GM21526 (cell line): ENCODE data around the gene EID2B.

Experiments used
- ATAC-seq: cut with Tn5 transposase; IDR thresholded peaks from one replicate; pipeline ENCODE4 v1.9.1; 2021; ENCODE audit warnings: moderate library complexity; ENCODE audit not compliant: unreplicated experiment, low FRiP score

EID2B gene

DNA sequence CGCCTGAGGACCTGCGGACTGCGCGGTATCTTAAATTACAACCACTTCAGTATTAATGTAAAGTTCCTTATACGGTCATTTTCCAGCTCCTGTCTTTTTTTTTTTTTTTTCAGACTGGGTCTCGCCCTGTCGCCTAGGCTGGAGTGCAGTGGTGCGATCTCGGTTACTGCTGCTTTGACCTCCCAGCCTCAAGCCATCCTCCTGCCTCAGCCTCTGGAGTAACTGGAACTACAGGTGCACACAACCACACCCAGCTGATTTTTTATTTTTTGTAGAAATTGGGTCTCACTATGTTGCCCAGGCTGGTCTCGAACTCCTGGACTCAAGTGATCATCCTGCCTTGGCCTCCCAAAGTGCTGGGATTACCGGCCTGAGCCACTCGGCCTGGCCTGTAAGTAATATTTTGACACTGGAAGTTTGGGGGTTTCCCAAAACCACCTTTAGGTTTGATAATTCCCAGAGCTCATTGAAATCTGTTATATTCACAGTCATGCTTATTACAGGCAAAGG, 406 bp upstream of the EID2B start:
- no peak for ATAC-seq

GRCh38 chr19:39531834-39532232, 819 bp downstream of the EID2B start:
- ATAC-seq = no peak

DNA sequence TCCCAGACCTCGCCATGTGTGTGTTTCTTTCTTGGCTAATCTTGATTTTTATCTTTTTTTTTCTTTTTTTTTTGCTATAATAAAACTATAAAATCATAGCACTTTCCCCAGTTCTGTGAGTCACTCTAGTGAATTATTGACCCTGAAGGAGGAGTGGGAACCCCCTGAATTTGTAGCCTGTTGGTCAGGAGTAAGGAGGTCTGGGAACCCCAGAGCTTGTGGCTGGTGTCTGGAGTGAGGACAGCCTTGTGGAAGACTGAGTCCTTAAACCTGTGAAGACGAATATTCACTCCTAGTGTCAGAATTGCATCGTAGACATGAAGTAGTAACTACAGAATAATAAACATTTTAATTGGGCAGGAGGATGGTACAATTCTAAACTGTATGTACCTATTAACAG, 7.4 kb downstream of the EID2B start:
- no peak for ATAC-seq

DNA sequence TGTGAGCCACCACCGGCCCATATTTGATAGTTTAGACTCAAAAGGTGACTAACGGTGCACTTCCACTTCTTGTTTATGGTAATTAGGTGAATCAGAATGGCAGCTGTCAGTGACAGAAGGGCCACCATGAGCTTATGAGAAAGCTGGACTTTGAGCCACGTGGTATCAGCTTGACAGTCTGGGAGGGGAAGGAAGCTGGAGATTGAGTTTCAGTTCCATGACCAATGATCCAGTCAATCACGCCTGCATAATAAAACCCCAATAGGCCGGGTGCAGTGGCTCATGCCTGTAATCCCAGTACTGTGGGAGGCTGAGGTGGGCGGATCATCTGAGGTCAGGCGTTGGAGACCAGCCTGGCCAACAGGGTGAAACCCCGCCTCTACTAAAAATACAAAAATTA, 8.2 kb downstream of the EID2B start:
- ATAC-seq = no peak

DNA sequence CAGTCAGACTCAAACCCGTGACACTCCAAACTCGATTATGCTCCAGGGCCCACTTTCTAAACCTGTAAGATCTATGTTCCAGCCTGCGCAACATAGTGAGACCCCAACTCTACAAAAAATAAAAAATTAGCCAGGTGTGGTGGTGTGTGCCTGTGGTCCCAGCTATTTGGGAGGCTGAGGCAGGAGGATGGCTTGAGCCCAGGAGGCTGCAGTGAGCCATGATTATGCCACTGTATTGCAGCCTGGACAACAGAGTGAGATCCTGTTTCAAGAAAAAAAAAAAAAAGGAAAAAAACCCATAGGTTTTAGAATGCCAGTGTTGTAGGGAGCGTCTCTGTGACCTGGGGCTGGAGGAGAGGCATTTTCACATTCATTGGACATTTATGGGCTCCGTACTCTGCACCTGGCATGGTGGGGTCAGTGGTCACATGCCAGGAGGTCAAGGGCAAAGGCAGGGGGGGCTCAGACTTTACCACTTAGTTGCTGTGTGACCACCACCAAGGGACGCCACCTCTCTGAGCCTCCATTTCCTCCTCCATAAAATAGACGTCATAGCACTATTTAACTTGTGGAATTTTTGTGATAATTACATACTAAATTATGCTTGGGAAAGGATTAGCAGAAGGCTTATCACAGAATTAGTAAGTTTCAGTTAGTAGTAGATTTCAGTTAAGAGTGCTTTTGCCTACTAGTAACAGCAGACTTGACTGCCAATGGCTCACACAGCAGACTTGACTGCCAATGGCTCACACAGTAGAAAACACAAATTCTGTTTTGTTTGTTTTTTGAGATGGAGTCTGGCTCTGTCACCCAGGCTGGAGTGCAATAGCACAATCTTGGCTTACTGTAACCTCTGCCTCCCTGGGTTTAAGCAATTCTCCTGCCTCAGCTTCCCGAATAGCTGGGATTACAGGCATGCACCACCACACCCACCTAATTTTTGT, 11.8 kb downstream of the EID2B start:
- no peak for ATAC-seq

DNA sequence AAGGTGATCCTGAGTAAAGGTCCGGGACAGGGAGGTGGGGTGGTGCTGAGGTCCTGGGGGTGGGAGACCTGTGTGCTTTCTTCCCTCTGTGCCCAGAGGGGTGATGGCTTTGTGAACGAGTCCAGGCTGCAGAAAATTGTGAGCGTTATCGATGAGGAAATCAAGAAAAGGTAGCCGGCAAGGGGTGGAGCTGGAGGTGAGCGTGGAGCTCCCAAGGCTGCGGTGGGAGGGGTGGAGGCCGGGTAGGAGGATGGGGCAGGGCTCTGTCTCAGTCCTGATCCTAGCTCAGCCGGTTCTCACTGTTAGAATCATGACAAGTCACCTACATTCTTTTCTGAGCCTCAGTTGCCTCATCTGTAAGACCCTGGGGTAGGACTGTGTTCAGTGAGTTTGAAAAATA, 13.7 kb downstream of the EID2B start:
- no peak for ATAC-seq

- no peak for ATAC-seq
Observed at GRCh38 chr19:39518458-39518857, 14.2 kb downstream of the EID2B start.

DNA sequence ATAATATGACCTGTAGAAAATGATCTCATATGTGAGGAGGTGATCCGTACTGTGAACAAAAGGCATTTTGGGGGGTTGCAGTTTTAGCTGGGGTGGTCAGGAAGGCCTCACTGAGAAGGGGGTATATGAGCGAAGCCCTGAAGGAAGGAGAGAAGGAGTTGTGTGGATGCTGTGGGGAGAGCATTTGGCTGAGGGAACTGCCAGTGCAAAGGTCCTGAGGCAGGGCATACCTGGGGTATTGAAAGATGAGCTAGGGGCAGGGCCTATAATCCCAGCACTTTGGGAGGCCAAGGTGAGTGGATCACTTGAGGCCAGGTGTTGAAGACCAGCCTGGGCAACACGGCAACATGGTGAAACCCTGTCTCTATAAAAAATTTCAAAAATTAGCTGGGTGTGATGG, 15.2 kb downstream of the EID2B start:
- no peak for ATAC-seq

DNA sequence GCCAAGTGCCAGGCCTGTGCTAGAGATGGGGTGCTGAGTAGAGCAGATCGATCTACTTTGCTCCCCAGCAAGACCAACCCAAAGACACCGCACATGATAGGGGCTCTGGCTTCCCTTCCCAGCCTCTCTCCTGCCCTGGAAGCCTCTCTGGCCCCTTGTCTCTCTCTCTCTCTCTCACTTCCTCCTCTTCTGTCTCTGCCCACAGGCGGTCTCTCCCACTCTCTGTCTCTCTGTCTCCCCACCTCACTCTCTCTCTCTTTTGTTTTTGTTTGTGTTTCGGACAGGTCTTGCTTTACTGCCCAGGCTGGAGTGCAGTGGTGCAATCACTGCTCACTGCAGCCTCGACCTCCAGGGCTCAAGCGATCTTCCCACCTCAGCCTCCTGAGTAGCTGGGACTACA, 16.4 kb downstream of the EID2B start:
- ATAC-seq = no peak

GRCh38 chr19:39515551-39516191, 17.0 kb downstream of the EID2B start:
- ATAC-seq = no peak

DNA sequence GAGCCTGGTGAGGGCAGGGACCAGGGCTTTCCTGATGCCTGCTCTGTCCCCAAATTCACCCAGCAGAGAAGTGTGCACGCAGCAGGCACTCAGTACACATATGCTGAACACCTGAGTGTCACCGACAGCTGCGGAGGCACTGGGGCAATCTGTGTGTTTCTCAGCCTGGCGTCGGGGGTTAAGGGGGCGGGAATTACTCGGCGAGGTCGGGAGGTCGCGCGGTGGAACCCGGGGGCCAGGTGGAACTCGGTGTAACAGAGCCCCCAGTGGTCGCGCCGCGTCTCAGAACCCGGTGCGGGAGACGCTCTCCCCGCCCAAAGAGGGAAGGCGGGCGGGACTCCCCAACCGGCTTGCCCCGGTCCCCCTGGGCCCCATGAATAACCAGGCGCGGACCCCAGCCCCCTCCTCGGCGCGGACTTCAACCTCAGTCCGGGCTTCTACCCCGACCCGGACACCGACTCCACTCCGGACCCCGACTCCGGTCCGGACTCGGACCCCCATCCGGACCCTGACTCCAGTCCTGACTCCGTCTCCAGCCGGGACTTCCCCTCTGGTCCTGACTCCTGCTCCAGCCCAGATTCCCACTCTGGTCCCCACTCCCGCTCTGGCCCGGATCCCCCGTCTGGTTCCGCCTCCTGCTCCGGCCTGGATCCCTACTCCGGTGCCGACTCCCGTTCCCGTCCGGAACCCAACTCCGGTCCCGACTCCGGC, 17.7 kb downstream of the EID2B start, which contains the start of gene SELENOV:
Gene SELENOV (plus strand): TSS at position 300 of the 711 bp plus-strand sequence. CDS start 74 bp downstream, at position 374.
- ATAC-seq = no peak

GRCh38 chr19:39512988-39513387, 19.7 kb downstream of the EID2B start:
- no peak for ATAC-seq

- no peak for ATAC-seq
Observed at GRCh38 chr19:39509233-39509632, 23.4 kb downstream of the EID2B start.

DNA sequence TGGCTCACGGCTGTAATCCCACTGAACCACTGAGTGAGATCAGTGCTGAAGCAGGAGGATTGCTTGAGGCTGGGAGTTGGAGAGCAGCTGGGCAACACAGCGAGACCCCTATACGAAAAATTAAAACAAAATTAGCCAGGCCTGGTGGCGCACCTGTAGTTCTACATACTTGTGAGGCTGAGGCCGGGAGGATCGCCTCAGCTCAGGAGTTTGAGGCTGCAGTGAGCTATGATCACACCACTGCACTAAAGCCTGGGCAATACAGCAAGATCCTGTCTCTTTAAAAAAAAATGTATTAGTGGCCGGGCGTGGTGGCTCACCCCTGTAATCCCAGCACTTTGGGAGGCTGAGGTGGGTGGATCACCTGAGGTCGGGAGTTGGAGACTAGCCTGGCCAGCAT, 24.0 kb downstream of the EID2B start:
- no peak for ATAC-seq

DNA sequence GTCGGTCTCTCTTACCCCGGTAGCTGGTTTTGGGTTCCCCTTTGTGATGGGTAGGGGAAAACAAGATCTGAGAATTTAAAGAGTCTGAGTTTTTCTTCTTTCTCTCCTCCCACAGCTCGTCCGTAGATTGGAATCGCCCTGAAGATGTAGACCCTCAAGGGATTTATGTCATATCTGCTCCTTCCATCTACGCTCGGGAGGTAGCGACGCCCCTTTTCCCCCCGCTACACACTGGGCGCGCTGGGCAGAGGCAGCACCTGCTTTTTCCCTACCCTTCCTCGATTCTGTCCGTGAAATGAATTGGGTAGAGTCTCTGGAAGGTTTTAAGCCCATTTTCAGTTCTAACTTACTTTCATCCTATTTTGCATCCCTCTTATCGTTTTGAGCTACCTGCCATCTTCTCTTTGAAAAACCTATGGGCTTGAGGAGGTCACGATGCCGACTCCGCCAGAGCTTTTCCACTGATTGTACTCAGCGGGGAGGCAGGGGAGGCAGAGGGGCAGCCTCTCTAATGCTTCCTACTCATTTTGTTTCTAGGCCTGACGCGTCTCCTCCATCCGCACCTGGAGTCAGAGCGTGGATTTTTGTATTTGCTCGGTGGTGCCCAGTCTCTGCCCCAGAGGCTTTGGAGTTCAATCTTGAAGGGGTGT, 24.8 kb downstream of the EID2B start:
- ATAC-seq = no peak

DNA sequence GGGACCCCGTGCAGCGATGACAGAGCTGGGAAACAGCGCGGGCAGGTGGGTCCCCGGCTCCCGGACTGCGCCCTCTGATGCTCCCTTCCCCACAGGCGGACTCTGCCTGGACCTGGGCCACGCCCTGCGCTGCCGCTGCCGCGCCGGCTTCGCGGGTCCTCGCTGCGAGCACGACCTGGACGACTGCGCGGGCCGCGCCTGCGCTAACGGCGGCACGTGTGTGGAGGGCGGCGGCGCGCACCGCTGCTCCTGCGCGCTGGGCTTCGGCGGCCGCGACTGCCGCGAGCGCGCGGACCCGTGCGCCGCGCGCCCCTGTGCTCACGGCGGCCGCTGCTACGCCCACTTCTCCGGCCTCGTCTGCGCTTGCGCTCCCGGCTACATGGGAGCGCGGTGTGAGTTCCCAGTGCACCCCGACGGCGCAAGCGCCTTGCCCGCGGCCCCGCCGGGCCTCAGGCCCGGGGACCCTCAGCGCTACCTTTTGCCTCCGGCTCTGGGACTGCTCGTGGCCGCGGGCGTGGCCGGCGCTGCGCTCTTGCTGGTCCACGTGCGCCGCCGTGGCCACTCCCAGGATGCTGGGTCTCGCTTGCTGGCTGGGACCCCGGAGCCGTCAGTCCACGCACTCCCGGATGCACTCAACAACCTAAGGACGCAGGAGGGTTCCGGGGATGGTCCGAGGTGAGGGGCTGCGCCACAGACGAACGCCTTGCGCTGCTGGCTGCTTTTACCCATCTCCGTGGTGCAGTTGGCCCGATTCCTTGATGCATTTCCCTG, 25.5 kb downstream of the EID2B start:
- ATAC-seq = peak; percentile 60

DNA sequence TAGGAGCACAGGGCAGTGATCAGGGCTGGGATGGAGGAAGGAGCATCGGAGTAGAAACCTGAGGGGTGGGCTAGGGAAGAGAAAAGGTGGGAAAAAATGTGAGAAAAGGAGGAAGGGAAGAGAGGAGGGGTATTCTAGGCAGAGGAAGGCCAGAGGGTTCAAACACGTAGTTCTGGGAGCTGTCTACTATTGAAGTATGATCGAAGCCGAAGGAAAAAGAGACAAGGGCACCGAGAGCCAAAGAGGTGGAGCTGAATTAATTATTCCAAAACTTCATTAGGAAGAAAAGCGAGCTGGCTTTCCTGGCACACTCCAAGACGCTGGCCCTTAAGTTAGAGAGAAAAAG, 26.1 kb downstream of the EID2B start:
- ATAC-seq = no peak

DNA sequence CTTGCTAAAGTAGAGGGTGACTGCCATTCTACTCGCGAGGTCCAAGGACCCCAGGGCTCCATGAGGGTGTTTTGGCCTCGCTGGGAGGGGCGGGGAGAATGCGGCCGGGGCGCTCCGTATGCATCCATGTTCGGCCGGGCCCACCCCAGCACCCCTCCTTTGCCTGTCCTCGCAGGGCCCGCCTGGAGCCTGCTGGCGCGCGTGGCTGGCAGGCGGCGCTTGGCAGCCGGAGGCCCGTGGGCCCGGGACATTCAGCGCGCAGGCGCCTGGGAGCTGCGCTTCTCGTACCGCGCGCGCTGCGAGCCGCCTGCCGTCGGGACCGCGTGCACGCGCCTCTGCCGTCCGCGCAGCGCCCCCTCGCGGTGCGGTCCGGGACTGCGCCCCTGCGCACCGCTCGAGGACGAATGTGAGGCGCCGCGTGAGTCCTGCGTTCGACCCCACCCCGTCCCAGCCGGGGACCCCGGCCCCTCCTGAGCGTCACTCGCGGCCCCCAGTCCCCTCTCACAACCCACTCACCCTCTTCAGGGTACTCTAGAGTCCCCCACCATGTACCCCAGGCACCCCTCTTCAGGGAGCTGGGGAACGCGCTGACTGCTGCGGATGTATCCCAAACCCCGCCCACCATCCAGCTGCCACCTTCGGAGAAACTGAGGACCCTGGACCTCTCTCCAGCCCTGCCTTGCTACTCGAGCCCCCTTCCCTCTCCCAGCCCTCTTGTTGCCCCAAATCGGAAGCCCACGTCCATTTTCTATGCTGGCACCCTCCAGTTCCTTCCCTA, 29.8 kb downstream of the EID2B start:
- no peak for ATAC-seq

DNA sequence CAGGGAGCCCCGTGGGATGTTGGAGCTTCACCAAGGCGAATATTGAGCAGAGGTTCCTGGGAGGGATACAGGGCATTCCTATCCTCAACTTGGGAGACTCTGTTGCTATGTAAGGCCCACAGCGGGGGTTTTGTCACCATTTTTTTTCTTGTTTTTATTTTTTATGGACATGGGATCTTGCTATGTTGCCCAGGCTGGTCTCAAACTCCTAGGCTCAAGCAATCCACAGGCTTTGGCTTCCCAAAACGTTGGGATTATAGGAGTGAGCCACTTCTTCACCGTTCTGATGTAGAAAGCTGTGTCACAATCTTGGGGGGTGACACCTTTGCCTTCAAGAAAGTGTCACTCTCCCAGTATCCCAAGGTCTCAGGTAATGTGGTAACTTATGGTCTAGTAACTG, 31.3 kb downstream of the EID2B start:
- no peak for ATAC-seq
